ENCODE measurements around the gene CDH22.

DNA sequence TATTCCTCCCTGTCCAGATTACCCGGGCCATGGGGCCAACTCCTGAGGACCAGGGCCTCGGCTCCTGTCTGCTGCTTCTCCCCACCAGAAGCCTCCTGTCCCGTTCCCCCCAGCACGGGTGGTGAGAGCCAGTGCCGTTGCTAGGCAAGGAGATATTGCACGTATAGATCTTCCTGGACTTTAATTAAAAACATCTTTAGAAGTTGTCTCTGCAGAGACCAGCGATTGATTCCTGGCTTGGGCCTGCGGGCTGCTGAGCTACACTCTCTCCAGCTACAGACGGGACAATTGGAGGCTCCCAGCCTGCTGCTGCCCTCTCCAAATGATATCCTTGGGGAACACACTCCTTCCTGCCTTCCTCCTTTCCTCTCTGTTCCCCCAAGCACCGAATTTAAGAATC lies 74.6 kb downstream of the CDH22 start:
- TF ChIP-seq, protein P1, sequence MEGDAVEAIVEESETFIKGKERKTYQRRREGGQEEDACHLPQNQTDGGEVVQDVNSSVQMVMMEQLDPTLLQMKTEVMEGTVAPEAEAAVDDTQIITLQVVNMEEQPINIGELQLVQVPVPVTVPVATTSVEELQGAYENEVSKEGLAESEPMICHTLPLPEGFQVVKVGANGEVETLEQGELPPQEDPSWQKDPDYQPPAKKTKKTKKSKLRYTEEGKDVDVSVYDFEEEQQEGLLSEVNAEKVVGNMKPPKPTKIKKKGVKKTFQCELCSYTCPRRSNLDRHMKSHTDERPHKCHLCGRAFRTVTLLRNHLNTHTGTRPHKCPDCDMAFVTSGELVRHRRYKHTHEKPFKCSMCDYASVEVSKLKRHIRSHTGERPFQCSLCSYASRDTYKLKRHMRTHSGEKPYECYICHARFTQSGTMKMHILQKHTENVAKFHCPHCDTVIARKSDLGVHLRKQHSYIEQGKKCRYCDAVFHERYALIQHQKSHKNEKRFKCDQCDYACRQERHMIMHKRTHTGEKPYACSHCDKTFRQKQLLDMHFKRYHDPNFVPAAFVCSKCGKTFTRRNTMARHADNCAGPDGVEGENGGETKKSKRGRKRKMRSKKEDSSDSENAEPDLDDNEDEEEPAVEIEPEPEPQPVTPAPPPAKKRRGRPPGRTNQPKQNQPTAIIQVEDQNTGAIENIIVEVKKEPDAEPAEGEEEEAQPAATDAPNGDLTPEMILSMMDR (IDR thresholded peaks at IDR 0.05), result no peak
- no peak for TF ChIP-seq POLR2A (IDR thresholded peaks at IDR 0.05)

Data from esophagus squamous epithelium (tissue), 4 donors.